K562 (cell line): Measurements from ENCODE around the gene CTSW. TPM values are rescaled to one million over a fixed set of nuclear protein-coding genes. Genes with fewer than 3 reads are reported as not detected.
A peak's percentile ranks its signal among the peaks of the same experiment; 100 is the strongest.

Experiments used
- DMBX1 ChIP-seq: fragments of 250-450 bp; sonication (Bioruptor Pico); IDR thresholded peaks from 2 replicates; pipeline ENCODE4 v1.8.0; 2022; ENCODE audit warnings: inconsistent platforms, mild to moderate bottlenecking, moderate library complexity, borderline replicate concordance
- FOXK1 ChIP-seq: sonication (generic); formaldehyde crosslinking; IDR thresholded peaks from 2 replicates; pipeline ENCODE4 v1.8.0; 2022; ENCODE audit warnings: missing genetic modification reagents, mild to moderate bottlenecking, borderline replicate concordance
- HNRNPK ChIP-seq: fragments of 200-400 bp; formaldehyde crosslinking; IDR thresholded peaks from one replicate; pipeline ENCODE4 v1.6.1; 2018; ENCODE audit warnings: mild to moderate bottlenecking, low read depth, low read length; ENCODE audit not compliant: poor library complexity, severe bottlenecking
- HNRNPLL ChIP-seq: fragments of 200-400 bp; formaldehyde crosslinking; IDR thresholded peaks from 2 replicates; pipeline ENCODE4 v1.6.1; 2017; ENCODE audit warnings: low read length, low read depth, mild to moderate bottlenecking; ENCODE audit not compliant: poor library complexity, severe bottlenecking
- NFIX ChIP-seq: fragments of 250-450 bp; sonication (Bioruptor Pico); IDR thresholded peaks from 2 replicates; pipeline ENCODE4 v1.4.0; 2020; ENCODE audit warnings: low read depth, mild to moderate bottlenecking, moderate library complexity
- PRPF4 ChIP-seq: fragments of 200-400 bp; formaldehyde crosslinking; IDR thresholded peaks from one replicate; pipeline ENCODE4 v1.6.1; 2017; ENCODE audit warnings: low read length, low read depth, mild to moderate bottlenecking; ENCODE audit not compliant: insufficient read depth, poor library complexity, severe bottlenecking
- RBM14 ChIP-seq: fragments of 200-400 bp; formaldehyde crosslinking; IDR thresholded peaks from 2 replicates; pipeline ENCODE4 v1.6.1; 2018; ENCODE audit warnings: low read depth, mild to moderate bottlenecking, low read length, moderate library complexity, borderline replicate concordance; ENCODE audit not compliant: insufficient read depth
- ZNF140 ChIP-seq: fragments of 250-450 bp; sonication (Bioruptor Pico); IDR thresholded peaks from 2 replicates; pipeline ENCODE4 v1.8.0; 2021; ENCODE audit warnings: moderate library complexity, mild to moderate bottlenecking, inconsistent platforms
- ZNF311 ChIP-seq: fragments of 250-450 bp; sonication (Bioruptor Pico); IDR thresholded peaks from 2 replicates; pipeline ENCODE4 v1.4.0; 2020; ENCODE audit warnings: mild to moderate bottlenecking, moderate library complexity
- polyA plus RNA-seq, 8 experiments: library from polyadenylated mRNA; depleted of rRNA in 4 of 8; stranded (reverse) in 5 of 8; unstranded in 3 of 8; fragments of >200 nt; fragmentation: Nextera tagmentation in 2 of 8; fragmentation: Illumina TruSeq in 1 of 8; extraction: Ambion mirVana in 2 of 8; extraction: Trizol in 1 of 8; gene quantifications; 2 replicates each; pipeline versions ENCODE4 v1.2.1 to v1.2.3, GENCODE V29; 2011 to 2014; ENCODE audit warnings: inconsistent platforms in 1 of 8, missing spikeins in 1 of 8
- total RNA-seq, 7 experiments: library from RNA; depleted of rRNA in 6 of 7; stranded (reverse); fragments of >200 nt in 6 of 7; fragmentation: Illumina TruSeq in 2 of 7; extraction: Trizol in 2 of 7; gene quantifications; 2 replicates each; pipeline versions ENCODE4 v1.2.1 to v1.2.3, GENCODE V29; 2011 to 2021; ENCODE audit warnings: low replicate concordance in 1 of 7
- TF ChIP-seq, protein P1 (sequence below), 2 experiments: IDR thresholded peaks; 2 replicates each; pipeline ENCODE4 v1.6.1; 2011; ENCODE audit warnings: borderline replicate concordance in 1 of 2, control low read depth in 1 of 2, low read depth in 1 of 2, low read length in 1 of 2, mild to moderate bottlenecking in 1 of 2, mixed read lengths in 1 of 2, moderate library complexity in 1 of 2; ENCODE audit not compliant: insufficient read depth in 1 of 2, insufficient read length in 1 of 2, poor library complexity in 1 of 2, severe bottlenecking in 1 of 2; ENCODE audit errors: extremely low read depth in 1 of 2
- TF ChIP-seq, protein P2 (sequence below): fragments of 250-450 bp; sonication (Bioruptor Pico); IDR thresholded peaks from 2 replicates; pipeline ENCODE4 v1.4.0; 2020; ENCODE audit warnings: mild to moderate bottlenecking, moderate library complexity
- TF ChIP-seq, protein P3 (sequence below): sonication (generic); formaldehyde crosslinking; IDR thresholded peaks from 2 replicates; pipeline ENCODE4 v1.8.1; 2023; ENCODE audit warnings: missing genetic modification reagents, mild to moderate bottlenecking, borderline replicate concordance
- TF ChIP-seq, protein P4 (sequence below): IDR thresholded peaks from 2 replicates; pipeline ENCODE4 v1.6.1; 2016; ENCODE audit warnings: missing genetic modification characterization, missing compliant biosample characterization

Gene CTSW
- total and polyA plus RNA-seq, 9 of the 15 experiments (the other 6 are each of a cell fraction or from before 2014, with no cell fraction given) = 0.04 TPM; not detected in 8

DNA sequence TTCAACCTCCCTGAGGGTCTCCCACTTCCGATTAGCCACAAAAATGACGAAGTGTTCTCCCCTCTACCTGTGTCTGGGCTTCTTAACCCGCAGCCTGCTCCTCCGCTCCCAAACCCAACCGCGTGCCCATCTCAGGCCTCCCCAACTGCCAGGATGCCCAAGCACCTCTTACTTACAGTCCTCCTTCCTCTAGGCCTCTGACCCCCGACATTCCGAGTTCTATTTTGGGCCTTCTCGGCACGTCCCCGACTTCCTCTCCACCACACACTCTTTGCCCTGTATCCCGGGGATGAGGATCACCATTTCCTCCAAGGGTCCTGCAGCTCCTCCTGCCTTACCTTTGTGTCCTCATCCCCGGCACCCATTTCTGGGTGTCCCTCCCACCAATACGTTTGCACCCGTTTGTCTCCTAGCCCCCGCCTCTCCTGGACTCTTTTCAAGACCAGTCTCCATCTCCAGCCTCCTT, 19.8 kb upstream of the CTSW start (continued):
- TF ChIP-seq, protein P1, sequence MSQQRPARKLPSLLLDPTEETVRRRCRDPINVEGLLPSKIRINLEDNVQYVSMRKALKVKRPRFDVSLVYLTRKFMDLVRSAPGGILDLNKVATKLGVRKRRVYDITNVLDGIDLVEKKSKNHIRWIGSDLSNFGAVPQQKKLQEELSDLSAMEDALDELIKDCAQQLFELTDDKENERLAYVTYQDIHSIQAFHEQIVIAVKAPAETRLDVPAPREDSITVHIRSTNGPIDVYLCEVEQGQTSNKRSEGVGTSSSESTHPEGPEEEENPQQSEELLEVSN (IDR thresholded peaks at IDR 0.05; ENCODE audit: borderline replicate concordance in 1 of 2, extremely low read depth in 1 of 2, insufficient read depth in 1 of 2, insufficient read length in 1 of 2, low read depth in 1 of 2, low read length in 1 of 2, poor library complexity in 1 of 2, severe bottlenecking in 1 of 2) = no peak
- TF ChIP-seq ZNF311 (peak; percentile 57; the same call in 1 of the 2 replicates), HNRNPK (no peak), DMBX1 (no peak), PRPF4 (no peak), HNRNPLL (no peak), RBM14 (no peak), NFIX (CRISPR knock-in tag) (no peak), ZNF140 (no peak), FOXK1 (CRISPR knock-in tag) (no peak)
- TF ChIP-seq, protein P2, sequence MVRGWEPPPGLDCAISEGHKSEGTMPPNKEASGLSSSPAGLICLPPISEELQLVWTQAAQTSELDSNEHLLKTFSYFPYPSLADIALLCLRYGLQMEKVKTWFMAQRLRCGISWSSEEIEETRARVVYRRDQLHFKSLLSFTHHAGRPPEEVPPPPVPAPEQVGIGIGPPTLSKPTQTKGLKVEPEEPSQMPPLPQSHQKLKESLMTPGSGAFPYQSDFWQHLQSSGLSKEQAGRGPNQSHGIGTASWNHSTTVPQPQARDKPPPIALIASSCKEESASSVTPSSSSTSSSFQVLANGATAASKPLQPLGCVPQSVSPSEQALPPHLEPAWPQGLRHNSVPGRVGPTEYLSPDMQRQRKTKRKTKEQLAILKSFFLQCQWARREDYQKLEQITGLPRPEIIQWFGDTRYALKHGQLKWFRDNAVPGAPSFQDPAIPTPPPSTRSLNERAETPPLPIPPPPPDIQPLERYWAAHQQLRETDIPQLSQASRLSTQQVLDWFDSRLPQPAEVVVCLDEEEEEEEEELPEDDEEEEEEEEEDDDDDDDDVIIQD (CRISPR knock-in tag) = no peak
- TF ChIP-seq, protein P3, sequence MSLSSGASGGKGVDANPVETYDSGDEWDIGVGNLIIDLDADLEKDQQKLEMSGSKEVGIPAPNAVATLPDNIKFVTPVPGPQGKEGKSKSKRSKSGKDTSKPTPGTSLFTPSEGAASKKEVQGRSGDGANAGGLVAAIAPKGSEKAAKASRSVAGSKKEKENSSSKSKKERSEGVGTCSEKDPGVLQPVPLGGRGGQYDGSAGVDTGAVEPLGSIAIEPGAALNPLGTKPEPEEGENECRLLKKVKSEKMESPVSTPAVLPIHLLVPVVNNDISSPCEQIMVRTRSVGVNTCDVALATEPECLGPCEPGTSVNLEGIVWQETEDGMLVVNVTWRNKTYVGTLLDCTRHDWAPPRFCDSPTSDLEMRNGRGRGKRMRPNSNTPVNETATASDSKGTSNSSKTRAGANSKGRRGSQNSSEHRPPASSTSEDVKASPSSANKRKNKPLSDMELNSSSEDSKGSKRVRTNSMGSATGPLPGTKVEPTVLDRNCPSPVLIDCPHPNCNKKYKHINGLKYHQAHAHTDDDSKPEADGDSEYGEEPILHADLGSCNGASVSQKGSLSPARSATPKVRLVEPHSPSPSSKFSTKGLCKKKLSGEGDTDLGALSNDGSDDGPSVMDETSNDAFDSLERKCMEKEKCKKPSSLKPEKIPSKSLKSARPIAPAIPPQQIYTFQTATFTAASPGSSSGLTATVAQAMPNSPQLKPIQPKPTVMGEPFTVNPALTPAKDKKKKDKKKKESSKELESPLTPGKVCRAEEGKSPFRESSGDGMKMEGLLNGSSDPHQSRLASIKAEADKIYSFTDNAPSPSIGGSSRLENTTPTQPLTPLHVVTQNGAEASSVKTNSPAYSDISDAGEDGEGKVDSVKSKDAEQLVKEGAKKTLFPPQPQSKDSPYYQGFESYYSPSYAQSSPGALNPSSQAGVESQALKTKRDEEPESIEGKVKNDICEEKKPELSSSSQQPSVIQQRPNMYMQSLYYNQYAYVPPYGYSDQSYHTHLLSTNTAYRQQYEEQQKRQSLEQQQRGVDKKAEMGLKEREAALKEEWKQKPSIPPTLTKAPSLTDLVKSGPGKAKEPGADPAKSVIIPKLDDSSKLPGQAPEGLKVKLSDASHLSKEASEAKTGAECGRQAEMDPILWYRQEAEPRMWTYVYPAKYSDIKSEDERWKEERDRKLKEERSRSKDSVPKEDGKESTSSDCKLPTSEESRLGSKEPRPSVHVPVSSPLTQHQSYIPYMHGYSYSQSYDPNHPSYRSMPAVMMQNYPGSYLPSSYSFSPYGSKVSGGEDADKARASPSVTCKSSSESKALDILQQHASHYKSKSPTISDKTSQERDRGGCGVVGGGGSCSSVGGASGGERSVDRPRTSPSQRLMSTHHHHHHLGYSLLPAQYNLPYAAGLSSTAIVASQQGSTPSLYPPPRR (CRISPR knock-in tag) = no peak
- TF ChIP-seq, protein P4, sequence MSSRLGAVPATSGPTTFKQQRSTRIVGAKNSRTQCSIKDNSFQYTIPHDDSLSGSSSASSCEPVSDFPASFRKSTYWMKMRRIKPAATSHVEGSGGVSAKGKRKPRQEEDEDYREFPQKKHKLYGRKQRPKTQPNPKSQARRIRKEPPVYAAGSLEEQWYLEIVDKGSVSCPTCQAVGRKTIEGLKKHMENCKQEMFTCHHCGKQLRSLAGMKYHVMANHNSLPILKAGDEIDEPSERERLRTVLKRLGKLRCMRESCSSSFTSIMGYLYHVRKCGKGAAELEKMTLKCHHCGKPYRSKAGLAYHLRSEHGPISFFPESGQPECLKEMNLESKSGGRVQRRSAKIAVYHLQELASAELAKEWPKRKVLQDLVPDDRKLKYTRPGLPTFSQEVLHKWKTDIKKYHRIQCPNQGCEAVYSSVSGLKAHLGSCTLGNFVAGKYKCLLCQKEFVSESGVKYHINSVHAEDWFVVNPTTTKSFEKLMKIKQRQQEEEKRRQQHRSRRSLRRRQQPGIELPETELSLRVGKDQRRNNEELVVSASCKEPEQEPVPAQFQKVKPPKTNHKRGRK (tag) = no peak
